Fibroblast of upper back skin (primary cell): ENCODE data around the gene CSF1.
A peak's percentile ranks its signal among the peaks of the same experiment; 100 is the strongest.
"Not testable (repeated sequence)": the region's sequence is repeated elsewhere in the genome, so short reads cannot be mapped to it uniquely, and the experiment has no call there.

Experiments used
- DNase-seq: peaks from one replicate; pipeline ENCODE4 v3.0.0-alpha.2; 2013

Gene CSF1

DNA sequence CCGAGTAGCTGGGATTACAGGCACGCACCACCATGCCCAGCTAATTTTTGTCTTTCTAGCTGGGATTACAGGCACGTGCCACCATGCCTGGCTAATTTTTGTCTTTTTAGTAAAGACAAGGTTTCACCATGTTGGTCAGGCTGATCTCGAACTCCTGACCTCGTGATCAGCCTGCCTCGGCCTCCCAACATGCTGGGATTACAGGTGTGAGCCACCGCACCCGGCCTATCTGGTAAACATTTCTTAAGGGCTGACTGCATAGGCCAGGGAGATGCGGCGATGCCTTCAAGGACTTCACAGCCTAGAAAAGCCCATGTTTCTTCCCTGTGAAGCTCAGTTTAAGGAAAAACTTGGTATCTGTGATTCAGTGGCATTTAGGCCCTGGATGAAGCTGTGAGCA lies 9.7 kb downstream of the CSF1 start:
- DNase-seq: not testable (repeated sequence)

DNA sequence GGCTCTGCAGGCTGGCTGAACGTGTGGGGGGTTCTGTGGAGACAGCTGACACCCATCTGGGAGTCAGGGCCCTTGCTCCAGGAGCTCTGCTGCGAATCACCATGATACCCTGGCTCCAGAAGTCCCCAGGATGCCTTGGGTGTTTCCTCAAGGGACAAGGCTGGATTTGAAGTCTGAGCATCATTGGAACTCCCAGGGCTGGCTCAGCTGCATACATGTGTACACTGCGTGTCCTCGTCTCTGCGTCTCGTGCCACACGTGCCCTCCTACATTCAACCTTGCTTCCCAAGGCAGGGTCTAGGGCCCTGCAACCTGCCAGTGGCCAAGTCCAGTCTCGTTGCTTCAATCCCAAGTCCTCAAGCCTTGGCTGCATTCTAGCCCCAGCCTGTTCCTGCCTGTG lies 11.7 kb downstream of the CSF1 start:
- no peak for DNase-seq

DNA sequence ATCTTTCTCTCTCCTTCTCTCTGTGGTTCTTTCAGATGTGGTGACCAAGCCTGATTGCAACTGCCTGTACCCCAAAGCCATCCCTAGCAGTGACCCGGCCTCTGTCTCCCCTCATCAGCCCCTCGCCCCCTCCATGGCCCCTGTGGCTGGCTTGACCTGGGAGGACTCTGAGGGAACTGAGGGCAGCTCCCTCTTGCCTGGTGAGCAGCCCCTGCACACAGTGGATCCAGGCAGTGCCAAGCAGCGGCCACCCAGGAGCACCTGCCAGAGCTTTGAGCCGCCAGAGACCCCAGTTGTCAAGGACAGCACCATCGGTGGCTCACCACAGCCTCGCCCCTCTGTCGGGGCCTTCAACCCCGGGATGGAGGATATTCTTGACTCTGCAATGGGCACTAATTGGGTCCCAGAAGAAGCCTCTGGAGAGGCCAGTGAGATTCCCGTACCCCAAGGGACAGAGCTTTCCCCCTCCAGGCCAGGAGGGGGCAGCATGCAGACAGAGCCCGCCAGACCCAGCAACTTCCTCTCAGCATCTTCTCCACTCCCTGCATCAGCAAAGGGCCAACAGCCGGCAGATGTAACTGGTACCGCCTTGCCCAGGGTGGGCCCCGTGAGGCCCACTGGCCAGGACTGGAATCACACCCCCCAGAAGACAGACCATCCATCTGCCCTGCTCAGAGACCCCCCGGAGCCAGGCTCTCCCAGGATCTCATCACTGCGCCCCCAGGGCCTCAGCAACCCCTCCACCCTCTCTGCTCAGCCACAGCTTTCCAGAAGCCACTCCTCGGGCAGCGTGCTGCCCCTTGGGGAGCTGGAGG lies 12.7 kb downstream of the CSF1 start:
- no peak for DNase-seq

DNA sequence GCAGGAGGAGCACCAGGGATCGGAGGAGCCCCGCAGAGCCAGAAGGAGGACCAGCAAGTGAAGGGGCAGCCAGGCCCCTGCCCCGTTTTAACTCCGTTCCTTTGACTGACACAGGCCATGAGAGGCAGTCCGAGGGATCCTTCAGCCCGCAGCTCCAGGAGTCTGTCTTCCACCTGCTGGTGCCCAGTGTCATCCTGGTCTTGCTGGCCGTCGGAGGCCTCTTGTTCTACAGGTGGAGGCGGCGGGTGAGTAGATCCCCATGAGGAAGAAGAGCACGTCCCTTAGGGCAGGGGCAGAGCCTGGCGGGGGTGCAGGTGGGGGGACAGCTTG lies 13.3 kb downstream of the CSF1 start:
- no peak for DNase-seq

DNA sequence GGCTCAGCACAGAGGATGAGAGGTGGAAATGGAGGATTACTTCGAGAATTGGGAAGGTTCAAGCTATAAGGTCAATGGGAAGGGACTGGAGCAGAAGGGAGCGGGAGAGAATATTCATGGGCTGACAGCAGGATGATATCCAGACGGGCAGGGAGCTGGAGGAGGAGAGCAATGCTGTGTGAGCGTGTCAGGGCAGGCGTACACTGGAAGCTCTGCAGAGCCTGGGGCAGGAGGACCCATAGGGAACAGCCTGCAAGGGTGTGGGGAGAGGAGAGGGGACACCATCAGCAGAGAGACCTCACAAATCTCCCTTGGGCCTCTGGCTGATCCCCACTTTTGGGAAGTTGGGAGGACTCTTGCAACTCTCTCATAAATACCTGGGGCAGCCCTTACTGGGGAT lies 13.7 kb downstream of the CSF1 start:
- DNase-seq: no peak

DNA sequence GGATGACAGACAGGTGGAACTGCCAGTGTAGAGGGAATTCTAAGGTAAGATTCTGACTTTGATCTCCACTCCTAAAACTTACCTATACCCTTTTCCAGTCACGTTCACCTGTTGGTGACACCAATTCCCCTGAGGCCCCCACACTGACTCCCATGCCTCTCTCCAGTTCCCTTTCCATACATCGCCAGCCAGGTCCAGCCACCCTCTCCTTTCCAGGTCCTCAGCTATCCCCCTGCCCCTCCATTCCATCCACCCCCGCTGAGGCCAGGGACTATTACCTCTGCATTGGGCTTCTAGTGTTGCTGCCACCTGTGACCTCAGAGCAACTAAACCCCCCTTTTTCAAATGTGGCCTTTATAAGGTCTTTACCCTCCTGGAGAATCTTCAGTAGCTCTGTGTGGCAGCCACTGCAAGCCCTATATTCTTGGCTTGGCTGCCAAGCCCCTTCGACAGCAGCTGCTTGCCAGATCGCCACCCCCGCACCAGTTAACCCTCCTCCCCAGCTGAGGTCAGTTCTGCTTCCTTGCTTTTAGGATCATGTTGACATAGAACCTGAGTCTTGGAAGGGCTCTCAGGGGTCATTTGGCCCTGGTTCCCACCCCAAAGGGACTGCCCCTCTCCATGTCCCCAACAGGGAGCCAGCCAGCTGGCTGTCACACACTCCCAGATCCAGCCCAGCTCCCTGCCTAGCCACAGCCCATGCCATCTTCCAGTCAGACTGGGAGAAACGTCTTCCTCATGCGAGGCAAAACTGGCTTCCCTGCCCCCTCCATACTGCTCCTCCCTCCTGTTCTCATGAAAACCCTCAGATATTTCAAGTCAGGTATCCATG lies 14.7 kb downstream of the CSF1 start:
- DNase-seq: no peak

DNA sequence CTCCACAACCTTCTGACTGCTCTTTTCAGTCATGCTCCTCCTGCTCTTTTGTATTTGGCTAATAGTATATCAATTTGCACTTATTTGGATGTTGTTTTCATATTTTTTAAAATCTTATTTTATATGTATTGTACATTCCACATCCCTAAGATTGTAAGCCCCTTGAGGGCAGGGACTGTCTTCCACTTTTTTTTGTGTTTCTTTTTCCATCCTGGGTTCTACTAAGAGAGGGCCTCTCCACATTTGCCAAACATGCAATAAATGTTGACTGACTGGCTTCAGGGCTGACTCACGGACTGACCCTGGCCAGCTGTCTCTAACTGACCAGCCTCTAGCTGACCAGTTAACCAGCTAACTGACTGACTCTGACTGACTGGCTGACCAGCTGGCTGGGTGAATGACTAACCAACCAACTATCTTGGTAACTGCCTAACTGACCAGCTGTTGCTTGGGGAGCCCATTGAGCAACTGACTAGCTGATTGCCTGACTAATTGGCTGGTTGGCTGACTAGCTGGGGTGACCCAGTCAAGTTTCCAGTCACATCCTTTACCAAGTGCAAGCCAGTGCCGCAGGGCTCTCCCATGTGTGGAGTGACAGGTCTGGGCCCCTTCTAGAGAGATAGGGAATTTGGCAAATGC lies 16.1 kb downstream of the CSF1 start:
- peak; percentile 72 for DNase-seq

DNA sequence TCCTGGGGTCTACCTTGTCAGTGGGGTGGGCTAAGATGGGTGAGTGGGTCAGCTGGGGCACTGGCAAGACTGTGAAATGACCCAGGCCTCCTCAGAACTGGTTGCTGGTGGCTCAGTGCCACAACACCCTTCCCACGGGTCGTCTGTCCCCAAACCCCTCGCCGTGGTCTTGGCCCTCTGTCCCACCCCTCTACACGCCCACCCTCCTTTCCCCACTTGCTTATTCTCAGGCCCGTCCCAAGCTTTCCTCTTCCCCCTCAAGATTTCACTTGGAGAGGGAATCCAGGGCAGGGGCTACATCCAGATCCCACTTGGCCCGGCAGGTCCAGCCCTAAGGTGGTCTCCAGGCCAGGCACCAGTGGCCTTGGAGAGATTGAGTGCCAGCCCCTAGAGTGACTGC lies 16.7 kb downstream of the CSF1 start:
- DNase-seq: no peak

DNA sequence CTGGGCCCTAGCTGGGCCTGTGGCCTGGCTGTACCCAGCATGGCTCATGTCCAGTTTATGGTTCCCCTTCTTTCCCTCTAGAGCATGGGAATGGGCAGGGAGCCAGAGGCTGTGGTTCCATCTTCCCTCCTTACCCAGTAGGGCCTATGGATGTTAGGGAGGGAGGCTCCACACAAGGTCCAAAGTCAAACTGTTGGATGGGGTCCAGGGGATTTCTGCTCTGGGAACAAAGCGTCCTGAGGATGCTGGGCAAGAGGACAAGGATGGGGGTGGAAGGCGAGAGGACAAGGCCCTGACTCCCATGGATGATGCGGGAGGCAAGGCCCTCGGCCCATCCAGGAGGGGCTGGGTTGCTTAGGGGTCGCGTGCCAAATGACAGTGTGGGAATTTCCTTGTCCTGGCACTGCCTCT lies 17.3 kb downstream of the CSF1 start:
- peak; percentile 44 for DNase-seq

DNA sequence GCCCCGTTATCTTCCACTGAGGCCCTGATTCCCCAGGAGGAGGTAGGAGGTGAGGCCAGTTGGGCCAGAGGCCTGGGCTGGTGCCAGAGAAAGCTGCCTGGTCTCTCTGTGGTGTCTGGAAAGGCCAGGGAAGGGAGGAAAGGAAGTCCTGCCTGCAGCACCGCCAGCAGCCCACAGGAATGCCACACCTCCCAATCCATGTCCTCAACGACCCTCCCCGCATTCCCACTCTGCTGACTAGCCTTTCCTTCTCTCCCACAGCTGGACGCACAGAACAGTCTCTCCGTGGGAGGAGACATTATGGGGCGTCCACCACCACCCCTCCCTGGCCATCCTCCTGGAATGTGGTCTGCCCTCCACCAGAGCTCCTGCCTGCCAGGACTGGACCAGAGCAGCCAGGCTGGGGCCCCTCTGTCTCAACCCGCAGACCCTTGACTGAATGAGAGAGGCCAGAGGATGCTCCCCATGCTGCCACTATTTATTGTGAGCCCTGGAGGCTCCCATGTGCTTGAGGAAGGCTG lies 18.0 kb downstream of the CSF1 start:
- peak; percentile 90 for DNase-seq

DNA sequence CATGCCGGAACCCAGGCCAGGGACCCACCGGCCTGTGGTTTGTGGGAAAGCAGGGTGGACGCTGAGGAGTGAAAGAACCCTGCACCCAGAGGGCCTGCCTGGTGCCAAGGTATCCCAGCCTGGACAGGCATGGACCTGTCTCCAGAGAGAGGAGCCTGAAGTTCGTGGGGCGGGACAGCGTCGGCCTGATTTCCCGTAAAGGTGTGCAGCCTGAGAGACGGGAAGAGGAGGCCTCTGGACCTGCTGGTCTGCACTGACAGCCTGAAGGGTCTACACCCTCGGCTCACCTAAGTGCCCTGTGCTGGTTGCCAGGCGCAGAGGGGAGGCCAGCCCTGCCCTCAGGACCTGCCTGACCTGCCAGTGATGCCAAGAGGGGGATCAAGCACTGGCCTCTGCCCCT lies 18.5 kb downstream of the CSF1 start:
- DNase-seq: no peak

DNA sequence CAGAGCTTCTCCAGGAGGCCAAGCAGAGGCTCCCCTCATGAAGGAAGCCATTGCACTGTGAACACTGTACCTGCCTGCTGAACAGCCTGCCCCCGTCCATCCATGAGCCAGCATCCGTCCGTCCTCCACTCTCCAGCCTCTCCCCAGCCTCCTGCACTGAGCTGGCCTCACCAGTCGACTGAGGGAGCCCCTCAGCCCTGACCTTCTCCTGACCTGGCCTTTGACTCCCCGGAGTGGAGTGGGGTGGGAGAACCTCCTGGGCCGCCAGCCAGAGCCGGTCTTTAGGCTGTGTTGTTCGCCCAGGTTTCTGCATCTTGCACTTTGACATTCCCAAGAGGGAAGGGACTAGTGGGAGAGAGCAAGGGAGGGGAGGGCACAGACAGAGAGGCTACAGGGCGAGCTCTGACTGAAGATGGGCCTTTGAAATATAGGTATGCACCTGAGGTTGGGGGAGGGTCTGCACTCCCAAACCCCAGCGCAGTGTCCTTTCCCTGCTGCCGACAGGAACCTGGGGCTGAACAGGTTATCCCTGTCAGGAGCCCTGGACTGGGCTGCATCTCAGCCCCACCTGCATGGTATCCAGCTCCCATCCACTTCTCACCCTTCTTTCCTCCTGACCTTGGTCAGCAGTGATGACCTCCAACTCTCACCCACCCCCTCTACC lies 19.1 kb downstream of the CSF1 start:
- DNase-seq: no peak

DNA sequence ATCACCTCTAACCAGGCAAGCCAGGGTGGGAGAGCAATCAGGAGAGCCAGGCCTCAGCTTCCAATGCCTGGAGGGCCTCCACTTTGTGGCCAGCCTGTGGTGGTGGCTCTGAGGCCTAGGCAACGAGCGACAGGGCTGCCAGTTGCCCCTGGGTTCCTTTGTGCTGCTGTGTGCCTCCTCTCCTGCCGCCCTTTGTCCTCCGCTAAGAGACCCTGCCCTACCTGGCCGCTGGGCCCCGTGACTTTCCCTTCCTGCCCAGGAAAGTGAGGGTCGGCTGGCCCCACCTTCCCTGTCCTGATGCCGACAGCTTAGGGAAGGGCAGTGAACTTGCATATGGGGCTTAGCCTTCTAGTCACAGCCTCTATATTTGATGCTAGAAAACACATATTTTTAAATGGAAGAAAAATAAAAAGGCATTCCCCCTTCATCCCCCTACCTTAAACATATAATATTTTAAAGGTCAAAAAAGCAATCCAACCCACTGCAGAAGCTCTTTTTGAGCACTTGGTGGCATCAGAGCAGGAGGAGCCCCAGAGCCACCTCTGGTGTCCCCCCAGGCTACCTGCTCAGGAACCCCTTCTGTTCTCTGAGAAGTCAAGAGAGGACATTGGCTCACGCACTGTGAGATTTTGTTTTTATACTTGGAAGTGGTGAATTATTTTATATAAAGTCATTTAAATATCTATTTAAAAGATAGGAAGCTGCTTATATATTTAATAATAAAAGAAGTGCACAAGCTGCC lies 19.8 kb downstream of the CSF1 start:
- no peak for DNase-seq

DNA sequence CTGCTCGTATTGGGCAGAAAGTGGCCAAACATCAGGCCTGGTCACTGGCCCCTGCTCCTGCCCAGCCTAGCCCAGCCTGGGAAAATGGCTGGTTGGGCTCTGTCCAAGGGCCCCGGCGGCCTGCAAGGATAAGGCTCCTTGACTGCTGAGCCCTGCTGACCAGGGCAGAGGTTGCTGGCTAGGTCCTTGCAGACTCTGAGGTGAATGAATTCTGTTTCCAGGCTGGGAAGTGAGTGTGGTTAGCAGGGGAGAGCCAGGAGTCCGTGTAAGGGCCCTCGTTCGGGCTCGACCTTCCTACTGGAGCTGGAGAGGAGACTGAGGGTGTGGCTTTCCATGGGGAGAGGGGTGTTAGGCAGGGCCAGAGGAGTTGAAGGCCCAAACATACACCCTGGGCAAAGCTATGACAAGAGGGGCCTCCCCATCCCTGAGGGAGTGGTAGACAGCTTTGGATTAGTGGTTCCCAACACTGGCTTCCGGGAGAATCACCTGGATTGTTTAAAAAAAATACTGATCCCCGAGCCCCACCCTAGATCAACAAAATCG lies 20.6 kb downstream of the CSF1 start:
- peak; percentile 61 for DNase-seq

DNA sequence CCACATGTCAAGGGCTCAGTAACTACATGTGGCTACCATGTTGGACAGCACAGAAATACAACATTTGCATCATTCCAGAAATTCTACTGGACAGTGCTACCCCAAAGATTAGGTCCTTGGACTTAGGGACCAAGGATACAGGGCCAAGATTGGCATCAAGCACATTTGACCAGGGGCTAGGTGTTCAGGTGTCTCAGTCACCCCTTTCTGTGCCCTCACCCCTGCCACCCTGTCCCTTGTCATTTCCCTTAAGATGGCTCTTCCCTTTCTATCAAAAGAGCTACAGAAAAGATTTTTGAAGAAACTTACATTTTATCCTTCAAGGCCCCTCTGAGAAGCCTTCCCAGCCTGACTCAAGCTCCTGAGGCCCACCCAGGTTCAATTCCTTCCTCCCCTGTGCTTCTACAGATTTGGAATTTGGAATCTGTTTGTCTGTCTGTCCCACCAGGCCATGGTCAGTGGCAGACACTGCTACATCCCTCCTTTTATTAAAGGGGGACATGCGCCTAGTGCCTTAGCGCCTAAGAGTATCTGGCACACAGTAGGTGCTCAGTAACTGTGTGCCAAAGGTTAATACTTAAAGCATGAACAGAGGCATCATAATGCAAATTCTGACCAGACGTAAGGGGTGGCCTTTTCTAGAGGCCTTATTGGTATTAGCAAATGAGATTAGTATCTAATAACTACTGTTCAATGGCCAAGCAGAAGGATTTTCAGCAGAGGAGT lies 21.4 kb downstream of the CSF1 start:
- no peak for DNase-seq

DNA sequence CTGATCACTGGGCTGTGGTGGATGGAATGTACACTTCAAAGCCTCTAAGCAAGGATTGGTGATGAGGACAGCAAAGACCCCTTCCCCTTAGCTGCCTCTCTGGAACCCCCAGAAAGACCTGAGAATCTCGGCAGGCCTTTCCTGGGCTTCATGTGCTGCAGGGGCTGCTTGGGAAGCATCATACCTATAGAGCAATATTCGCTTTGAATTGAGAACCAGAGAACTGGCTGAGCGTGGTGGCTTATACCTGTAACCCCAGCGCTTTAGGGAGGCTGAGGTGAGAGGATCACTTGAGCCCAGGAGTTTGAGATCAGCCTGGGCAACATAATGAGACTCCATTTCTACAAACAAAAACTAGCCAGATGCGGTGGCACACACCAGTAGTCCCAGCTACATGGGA lies 22.0 kb downstream of the CSF1 start:
- no peak for DNase-seq

DNA sequence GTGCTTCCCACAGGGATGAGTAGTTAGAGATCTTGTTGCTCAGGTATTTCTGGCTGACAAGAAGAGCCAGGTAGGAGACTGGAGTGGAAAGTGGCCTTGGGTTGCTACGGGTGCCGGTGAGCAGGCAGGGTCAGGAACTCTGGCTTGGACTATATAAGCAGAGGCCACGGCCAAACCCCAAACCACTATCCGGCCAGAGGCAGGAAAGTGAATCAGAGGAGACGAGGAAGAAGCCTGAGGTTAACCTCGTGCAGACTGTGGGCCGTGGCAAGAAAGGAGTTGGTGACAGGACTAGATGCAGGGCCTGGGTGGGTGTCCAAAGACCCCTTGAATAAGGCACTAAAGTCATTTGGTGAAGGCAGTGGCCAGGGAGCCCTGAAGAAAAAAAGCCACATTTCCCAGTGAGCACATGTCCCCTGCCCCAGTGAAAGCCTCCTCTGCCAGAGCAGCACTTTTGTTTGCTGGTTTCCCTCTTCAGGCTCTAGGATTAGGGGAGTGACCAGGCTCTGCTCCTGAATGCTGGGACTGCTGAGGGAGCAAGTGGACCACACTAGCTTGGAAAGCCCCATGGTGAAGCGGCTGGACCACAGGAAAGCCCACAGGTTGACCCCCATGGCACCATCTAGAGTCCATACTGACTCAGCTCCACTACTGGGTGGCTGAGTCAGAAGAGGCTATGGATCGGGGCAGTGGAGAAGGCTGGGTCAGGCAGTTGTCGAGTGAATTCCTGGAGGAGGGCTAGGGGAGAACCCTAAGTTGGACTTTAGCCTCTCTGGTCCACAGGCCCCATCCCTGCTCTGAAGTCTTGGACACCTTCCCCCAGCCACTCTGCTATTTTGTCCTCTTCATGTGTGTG lies 23.4 kb downstream of the CSF1 start:
- peak; percentile 65 for DNase-seq

DNA sequence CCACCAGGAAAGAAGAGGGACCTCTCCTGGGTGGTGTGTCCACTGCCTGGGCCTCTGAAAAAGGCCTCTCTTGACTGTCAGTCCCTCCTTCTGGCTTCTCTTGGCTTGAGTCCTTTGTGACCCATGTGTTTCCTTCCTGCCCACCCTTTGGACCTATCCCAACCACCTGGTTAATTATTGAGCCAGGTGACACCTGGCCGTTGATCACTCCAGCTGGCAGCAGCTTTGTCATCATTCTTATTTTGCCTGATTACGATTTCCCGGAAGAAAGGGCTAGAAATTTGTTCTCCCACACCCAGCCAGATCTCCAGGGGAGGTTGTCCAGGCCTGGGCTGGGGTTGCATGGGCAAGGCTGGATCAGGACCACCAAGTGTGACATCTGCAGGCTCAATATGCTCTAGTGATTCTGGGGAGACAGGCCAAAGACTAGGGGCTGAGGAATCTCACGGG lies 24.8 kb downstream of the CSF1 start:
- no peak for DNase-seq

DNA sequence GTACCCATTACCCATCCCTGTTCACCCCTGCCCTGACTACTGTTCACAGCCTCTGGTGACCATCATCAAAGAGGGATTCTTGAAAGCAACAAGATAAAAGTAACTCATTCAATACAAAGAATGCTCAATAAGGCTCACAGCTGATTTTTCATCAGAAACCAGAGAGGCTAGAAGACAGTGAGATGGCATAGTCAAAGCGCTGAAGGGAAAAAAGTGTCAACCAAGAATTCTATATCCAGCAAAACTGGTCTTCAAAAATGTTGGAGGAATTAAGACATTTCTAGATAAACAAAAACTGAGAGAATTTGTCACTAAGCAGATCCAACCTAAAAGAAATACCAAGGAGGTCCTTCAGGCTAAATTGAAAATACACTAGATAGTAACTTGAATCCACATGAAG lies 27.1 kb downstream of the CSF1 start:
- no peak for DNase-seq

DNA sequence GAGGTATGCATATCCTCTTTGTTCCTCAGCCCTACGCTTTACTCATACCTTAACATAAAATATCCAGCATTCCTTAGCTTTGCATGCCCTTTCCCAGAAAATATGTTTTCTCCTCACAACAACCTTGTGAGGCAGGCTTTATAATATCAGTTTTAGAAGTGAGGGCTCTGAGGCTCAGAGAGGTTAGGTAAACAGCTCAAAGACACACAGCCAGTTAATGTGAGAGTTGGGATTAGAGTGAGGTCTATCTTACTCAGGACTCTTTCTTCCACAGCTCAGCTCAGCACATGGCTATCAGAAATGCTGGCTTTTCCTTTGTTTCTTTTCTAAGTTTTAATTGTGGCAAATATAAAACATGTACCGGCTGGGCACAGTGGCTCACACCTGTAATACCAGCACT lies 27.9 kb downstream of the CSF1 start:
- no peak for DNase-seq
